Motor neuron (in vitro differentiated cells): Measurements from ENCODE around the gene UBXN1. TPM values are rescaled to one million over a fixed set of nuclear protein-coding genes. Genes with fewer than 3 reads are reported as not detected.

ENCODE experiments used
- ATAC-seq, 8 experiments: fragments of 200-7000 bp; cut with Tn5 transposase; replicated peaks in 6 of 8; 2 replicates each; pipeline ENCODE4 v1.8.0; 2021; ENCODE audit warnings: mild to moderate bottlenecking in 8 of 8, moderate library complexity in 8 of 8
- H3K27ac ChIP-seq, 2 donors: fragments of 250-450 bp; sonication (Bioruptor Pico); 2 replicates each; pipeline ENCODE4 v1.9.0; 2021; ENCODE audit warnings: antibody characterized with exemption in 2 of 2, mild to moderate bottlenecking in 2 of 2, moderate library complexity in 1 of 2
- H3K4me1 ChIP-seq, 2 donors: fragments of 250-450 bp; sonication (Bioruptor Pico); replicated peaks in 1 of 2; 2 replicates each; pipeline ENCODE4 v1.6.1; 2021; ENCODE audit warnings: antibody characterized with exemption in 2 of 2, mild to moderate bottlenecking in 2 of 2, moderate library complexity in 1 of 2
- H3K4me3 ChIP-seq, 5 donors: fragments of 250-450 bp; sonication (Bioruptor Pico); 2 replicates each; pipeline ENCODE4 v1.9.0; 2021; ENCODE audit warnings: antibody characterized with exemption in 5 of 5, mild to moderate bottlenecking in 5 of 5, moderate library complexity in 4 of 5
- WGBS, 10 experiments: fragments of 450-650 bp; shearing (Covaris generic); methylation state at CpG; one replicate each; pipeline ENCODE4 v1.0.0; 2022; 5-methylcytosine and 5-hydroxymethylcytosine counted together
- in situ Hi-C, 9 experiments: fragments of 400-800 bp; cut with MboI; loops; one replicate each; pipeline ENCODE4 v1.15.0; 2021; ENCODE audit warnings: low sequenced_read_pairs in 9 of 9, low pct_unique_long_range_greater_than_20kb in 2 of 9; ENCODE audit not compliant: unreplicated experiment in 9 of 9
- total RNA-seq, 8 experiments: library from RNA; unstranded; fragments of 300-600 nt; gene quantifications; 2 replicates each; pipeline versions ENCODE4 v1.2.3 to v1.2.4, GENCODE V29; 2022

Gene UBXN1
- total RNA-seq, 8 experiments from 2014 or later = 95.5 to 132 (median 123) TPM

DNA sequence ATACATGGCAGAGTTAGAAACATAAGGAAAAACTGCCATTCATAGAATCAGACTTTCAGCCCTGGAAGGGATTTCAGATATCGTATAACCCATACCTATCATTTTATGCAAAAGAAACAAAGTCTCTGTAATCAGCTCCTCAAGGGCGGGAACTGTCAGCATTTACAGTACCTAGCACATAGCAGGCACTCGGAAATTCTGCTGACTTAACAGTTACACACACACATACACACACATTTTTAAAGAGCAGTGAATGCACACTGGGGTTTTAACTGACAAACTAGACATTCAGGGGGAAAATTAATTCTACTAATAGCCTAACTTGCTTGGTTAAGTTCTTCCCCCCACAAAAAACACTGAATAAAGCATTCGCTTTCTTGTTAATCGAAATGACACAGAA, 37.3 kb upstream of the UBXN1 start:
- ATAC-seq = peak in 1 of 8 experiments; percentile 34
- Histone ChIP-seq H3K27ac (no peak overlapping the region), H3K4me3 (no peak overlapping the region), H3K4me1 (no peaks in the 10 kb centered on the region)
- WGBS, 10 experiments = 20 to 100% (median 95%) methylated on average over 1 to 5 of the region's 5 CpGs
- in situ Hi-C loops = no loop called here

DNA sequence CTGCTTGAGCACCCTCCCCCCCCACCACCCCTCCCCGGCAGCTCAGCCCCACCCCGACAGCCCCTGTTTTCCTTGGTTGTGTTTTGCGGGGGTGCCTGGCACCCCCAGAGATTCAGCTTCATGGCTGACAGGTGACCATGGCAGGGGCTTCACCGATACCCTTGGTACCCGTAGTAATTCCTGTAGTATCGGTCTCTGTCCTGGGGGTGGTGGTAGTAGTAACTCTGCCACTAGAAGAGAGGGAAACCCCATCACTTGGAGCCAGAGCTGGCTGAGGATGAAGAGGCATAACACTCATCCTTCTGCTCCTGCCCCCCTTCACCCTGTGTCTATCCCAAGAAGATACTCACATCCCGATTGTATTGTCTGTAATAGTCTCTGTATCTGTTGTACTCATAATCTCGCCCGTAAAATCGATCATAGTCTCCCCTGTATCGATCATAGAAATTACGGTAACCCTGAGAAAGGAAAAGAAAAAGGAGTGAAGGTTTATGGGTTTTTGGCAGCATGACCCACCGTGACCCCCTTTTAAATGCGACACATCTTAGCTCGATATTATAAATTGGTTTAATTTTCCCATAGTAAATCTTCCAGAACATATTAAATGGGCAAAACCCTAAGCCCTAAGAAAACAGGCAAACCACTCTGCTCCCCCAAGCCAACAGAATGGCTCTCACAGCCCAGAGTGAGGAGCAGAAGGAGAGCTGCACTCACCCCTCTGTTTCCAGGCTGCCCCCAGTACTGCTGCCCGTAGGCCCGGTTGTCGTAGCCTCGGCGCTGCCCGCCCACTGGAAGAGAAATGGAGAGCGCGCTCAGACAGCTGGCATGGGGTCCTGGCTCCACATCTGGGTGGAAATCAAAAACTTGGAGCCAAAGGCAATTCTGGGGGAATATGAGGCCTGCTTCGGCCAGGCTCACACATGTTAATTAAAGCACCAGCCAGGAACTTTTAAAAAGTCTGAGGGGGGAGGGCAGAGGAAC, 36.6 kb upstream of the UBXN1 start:
- Histone ChIP-seq H3K4me3 (no peak overlapping the region), H3K27ac (no peak overlapping the region), H3K4me1 (no peaks in the 10 kb centered on the region)
- ATAC-seq = no peak
- 33 to 97% (median 90%) methylated on average over 1 to 16 of the region's 24 CpGs; no CpG with 5 or more reads in 3 of the 10 experiments for WGBS, 10 experiments
- in situ Hi-C loops = no loop called here

DNA sequence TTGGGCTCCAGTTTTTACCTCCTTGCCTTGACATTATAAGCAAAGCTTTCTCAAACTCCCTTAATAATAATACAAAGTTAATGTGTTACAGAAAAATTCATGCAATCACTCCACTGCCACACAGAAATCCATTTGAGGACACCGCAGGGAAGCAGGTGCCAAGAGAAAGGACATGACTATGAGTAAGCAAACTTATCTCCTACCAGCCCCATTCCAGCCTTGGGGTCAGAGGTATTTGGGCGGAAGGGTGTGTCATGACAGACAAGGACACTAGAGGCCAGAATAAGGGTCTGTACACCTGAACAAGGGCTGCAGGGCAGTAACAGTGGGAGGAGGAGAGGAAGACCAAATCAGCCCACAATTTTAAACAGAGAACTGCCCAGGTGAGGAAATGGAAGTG, 34.5 kb upstream of the UBXN1 start:
- no peak overlapping the region for H3K27ac ChIP-seq
- H3K4me1 ChIP-seq = peaks cover 14% of the 10 kb centered on the region in 2 donors
- in situ Hi-C loops = no loop called here
- ATAC-seq = no peak
- WGBS, 10 experiments = 63 to 100% (median 100%) methylated on average over 1 to 2 of the region's 2 CpGs; no CpG with 5 or more reads in 1 of the 10 experiments
- H3K4me3 ChIP-seq = no peak overlapping the region

DNA sequence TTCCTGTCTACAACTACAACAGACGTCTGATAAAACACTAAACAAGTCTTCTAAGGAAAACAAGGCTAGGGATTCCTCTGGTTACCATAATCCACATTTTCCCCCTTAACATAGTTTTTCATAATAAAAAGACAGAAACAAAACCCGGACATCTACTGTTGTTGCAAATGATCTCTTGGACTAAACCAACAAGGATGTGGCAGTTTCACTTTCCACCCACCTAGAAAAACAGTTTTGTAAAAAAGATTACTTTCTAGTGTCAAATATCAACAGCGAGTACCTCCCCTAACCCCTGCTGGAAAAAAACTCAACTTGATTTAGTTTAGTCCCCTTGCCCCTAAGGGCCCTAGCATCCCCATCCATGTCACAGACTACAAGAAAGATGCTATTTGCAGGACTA, 34.0 kb upstream of the UBXN1 start:
- 43 to 100% (median 93%) methylated on average over 1 to 3 of the region's 3 CpGs; no CpG with 5 or more reads in 2 of the 10 experiments for WGBS, 10 experiments
- Histone ChIP-seq H3K4me1 (peaks cover 14 to 19% of the 10 kb centered on the region in 2 donors), H3K27ac (no peak overlapping the region), H3K4me3 (no peak overlapping the region)
- in situ Hi-C loops = no loop called here
- no peak for ATAC-seq

DNA sequence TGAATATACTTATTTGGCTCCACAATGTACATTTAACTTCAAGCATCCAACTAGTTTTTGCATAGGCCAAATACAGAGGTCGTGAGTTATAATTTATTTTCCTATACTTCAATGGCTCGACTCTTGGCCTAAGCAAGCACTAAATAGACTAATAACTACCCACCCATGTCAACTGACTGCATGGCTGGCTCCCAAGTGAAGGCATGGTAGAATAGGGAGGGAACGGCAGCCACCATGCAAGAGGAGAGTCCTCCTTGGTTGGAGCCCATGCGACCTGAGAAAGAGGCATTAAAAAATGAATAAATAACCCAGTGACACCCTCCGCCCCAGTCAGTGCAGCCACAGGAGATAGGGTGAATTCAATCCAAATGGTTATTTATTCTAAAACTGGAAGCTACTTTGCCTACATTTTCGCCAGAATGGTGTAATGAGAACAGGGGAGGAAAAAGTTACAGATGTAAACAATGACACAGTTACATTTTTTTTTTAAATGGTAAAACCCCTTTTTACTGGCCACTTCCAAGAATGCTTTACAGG, 33.5 kb upstream of the UBXN1 start:
- peaks cover 14 to 22% of the 10 kb centered on the region in 2 donors for H3K4me1 ChIP-seq
- WGBS, 10 experiments = 47 to 100% (median 90%) methylated on average over 1 to 6 of the region's 6 CpGs
- no peak overlapping the region for H3K27ac ChIP-seq
- in situ Hi-C loops = no loop called here
- no peak for ATAC-seq
- H3K4me3 ChIP-seq = no peak overlapping the region

DNA sequence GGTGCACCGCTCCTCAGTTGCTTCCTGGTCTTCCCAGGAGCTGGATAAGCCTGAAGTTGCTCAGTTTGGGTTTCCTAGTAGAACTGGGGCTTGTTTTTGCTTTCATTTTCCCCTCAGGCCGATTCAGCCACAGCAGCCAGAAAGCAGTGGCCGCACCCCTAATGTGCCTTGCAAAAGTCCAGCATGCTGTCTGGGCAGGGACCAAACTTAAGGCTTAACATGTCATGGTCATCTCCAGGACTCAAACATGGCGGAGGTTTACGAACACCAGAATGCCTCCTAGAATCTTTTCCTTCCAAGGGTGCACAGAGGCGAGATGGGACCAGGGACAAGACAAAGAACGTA, 31.1 kb upstream of the UBXN1 start:
- H3K4me3 ChIP-seq = peak overlapping the region; percentile 52 to 80 (median 61)
- H3K27ac ChIP-seq = peak overlapping the region; percentile 95 to 97
- in situ Hi-C loops = no loop called here
- H3K4me1 ChIP-seq = peaks cover 19 to 27% of the 10 kb centered on the region in 2 donors
- WGBS, 10 experiments = 60 to 100% (median 82%) methylated on average over 1 to 5 of the region's 7 CpGs; no CpG with 5 or more reads in 4 of the 10 experiments
- peak in 3 of 8 experiments; percentile 3 to 29 (median 28) for ATAC-seq

DNA sequence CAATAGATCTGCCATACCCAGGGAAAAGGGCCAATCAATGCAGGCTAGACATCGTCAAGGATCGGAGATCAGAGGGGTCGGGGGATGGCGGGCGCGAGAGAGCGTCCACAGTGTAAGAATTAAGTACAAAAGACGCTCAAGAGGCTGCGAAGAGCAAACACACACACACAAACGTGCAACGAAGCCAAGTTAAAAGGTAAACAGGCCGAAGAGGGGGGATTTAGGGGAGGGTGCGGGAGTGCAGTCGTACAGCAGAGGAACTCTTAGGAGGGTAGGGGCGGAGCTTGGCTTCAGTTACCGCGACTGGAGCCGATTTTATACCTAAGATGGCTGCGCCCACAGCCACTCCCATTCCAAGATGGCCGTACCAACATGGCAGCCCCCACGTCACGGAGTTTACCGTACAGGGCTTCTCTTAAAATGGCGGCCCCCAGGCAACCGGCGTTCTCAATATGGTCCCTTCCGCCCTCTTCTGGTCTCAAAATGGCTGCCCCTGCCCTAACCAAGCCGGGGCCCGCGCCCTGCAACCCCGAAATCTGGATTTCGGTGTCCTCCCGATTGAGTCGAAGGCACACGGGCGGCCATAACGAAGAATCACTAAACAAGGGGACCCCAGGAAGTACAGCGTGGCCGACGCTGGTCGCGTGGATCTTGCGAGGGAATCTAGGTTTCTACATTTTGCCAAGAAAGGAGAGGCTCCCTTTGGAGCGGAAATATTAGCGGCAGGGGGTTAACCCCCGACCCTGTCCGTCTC, 30.6 kb upstream of the UBXN1 start:
- Histone ChIP-seq H3K4me3 (peak overlapping the region; percentile 52 to 80 (median 61)), H3K27ac (peak overlapping the region; percentile 95 to 97), H3K4me1 (peaks cover 19 to 28% of the 10 kb centered on the region in 2 donors)
- WGBS, 10 experiments = 0 to 10% (median 2%) methylated on average over 3 to 27 of the region's 47 CpGs; no CpG with 5 or more reads in 3 of the 10 experiments
- peak; percentile 40 to 68 (median 48) for ATAC-seq
- in situ Hi-C loops = no loop called here

DNA sequence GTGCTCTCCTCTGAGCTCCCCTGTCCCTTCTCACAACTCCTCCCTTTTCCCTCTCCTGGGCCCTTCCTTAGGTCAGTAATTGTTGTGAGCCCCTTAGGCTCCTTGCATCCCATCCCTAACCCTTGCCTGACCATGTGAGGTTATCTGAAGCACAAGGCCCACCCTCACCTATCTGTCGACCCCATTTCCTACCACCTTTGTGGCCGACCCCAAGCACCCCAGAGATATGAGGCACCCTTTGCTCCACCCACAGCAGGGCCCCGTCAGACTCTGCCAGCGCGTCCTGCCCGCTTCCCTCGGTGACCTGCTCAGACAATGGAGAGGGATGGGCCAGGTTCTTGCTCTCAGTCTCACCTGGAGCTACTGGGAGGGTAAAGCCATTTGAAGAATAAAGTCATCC, 29.9 kb upstream of the UBXN1 start:
- peaks cover 19 to 28% of the 10 kb centered on the region in 2 donors for H3K4me1 ChIP-seq
- WGBS, 10 experiments = 0 to 40% (median 36%) methylated on average over 1 to 4 of the region's 7 CpGs; no CpG with 5 or more reads in 7 of the 10 experiments
- in situ Hi-C loops = no loop called here
- H3K4me3 ChIP-seq = peak overlapping the region; percentile 52 to 80 (median 61)
- peak in 1 of 8 experiments; percentile 1 for ATAC-seq
- peak overlapping the region; percentile 95 to 97 for H3K27ac ChIP-seq

DNA sequence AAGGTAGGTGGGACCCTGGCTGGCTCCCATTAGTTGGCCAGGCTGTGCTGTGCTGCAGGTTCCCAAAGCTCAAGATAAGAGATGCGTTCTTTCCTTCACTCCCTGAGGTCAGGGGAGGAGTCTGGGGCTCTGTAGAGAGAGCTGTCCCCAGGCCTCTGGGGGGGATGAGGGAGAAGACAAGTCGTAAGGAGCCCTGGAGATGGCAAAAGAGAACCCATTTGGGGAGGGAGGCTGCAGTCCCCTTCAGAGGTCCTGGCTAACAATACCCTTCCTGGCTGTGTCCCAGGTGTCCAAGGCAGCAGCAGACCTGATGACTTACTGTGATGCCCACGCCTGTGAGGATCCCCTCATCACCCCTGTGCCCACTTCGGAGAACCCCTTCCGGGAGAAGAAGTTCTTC, 29.5 kb upstream of the UBXN1 start:
- H3K4me1 ChIP-seq = peaks cover 19 to 28% of the 10 kb centered on the region in 2 donors
- peak overlapping the region; percentile 52 to 80 (median 61) for H3K4me3 ChIP-seq
- WGBS, 10 experiments = 80 to 85% methylated on average over 1 to 3 of the region's 5 CpGs; no CpG with 5 or more reads in 8 of the 10 experiments
- H3K27ac ChIP-seq = peak overlapping the region; percentile 95 to 97
- no peak for ATAC-seq
- in situ Hi-C loops = no loop called here

DNA sequence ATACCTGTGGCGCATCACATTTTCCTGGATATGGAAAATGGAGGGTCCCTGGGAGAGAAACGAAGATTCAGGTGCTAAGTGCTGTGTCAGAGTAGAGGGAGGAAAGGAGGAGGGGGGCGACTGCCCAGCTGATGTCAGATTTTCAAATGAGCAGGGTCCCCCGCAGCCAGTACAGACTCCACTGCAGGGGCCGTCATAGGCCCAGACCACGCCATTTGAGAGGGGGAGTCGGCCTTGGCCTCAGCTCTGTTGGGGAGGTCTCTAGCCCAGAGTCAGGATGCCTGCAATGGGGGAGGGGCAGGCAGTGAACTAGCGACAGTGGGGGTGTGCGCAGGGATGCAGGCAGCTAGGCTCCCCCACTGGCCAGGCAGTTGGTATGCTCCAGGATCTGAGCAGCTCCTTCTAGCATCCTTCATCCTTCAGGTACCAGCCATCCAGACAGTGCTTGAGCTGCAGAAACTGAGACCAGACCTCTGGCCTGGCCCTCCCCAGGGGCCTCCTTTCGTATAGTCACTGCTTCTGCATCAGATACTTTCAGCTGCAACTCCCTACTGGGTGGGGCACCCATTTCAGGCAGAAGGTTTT, 28.5 kb upstream of the UBXN1 start, which contains the start of the genes BSCL2 and GNG3:
BSCL2 (minus strand) TSS at position 148 of the 585 bp plus-strand sequence. CDS start 229 bp downstream, outside the sequence.
GNG3 (plus strand) TSS at position 400 of the 585 bp plus-strand sequence. CDS start 620 bp downstream, outside the sequence.
- peak within 1 kb of the TSS; percentile 95 to 97 for H3K27ac ChIP-seq
- 0 to 100% (median 37%) methylated on average over 1 to 6 of the region's 10 CpGs; no CpG with 5 or more reads in 4 of the 10 experiments for WGBS, 10 experiments
- ATAC-seq = peak in 5 of 8 experiments; percentile 77 to 82 (median 80)
- peak within 1 kb of the TSS; percentile 52 to 80 (median 61) for H3K4me3 ChIP-seq
- H3K4me1 ChIP-seq = peaks cover 19 to 28% of the 10 kb centered on the region in 2 donors
- in situ Hi-C loops = no loop called here

DNA sequence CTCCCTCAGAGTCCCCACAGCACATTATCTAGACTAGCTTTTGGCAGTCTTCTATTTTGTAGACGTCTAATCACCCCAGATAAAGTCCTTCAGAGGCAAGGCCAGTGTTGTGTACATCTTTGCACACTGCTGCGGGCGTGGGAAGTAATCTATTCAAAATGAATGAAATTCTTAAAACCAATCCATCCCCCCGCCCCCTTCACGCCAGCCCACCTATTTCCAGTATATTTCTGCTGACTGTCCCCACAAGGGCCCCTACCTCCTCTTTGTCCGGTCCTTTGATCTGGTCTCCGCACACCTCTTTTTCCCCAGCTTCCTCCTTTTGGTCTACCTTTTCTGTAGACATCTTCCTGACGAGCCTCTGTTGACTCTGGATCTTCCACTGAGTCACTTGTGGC, 28.0 kb upstream of the UBXN1 start:
- in situ Hi-C loops = no loop called here
- 13 to 80% (median 30%) methylated on average over 1 to 4 of the region's 8 CpGs; no CpG with 5 or more reads in 6 of the 10 experiments for WGBS, 10 experiments
- no peak for ATAC-seq
- Histone ChIP-seq H3K4me3 (peak overlapping the region; percentile 52 to 80 (median 61)), H3K27ac (peak overlapping the region; percentile 89 to 94), H3K4me1 (peaks cover 19 to 28% of the 10 kb centered on the region in 2 donors)
